Astrocyte of the spinal cord (primary cell): ENCODE measurements around the gene MARK2.

Experiments
- DNase-seq: peaks from one replicate; pipeline ENCODE4 v3.0.0; 2011; ENCODE audit warnings: low read depth, low spot score
- H3K4me3 ChIP-seq: 2 replicates; pipeline ENCODE4 v1.5.1; 2011; ENCODE audit warnings: low read depth, mild to moderate bottlenecking, low read length, moderate library complexity
- in situ Hi-C: cut with HindIII; loops from 2 replicates; pipeline ENCODE4 v1.10.0; 2017; ENCODE audit warnings: low sequenced_read_pairs
- TF ChIP-seq, protein P1 (sequence below): IDR thresholded peaks from 2 replicates; pipeline ENCODE4 v1.5.1; 2012; ENCODE audit warnings: low read depth, mild to moderate bottlenecking, low read length, inconsistent platforms

The MARK2 gene

GRCh38 chr11:63843041-63843440 is 4.1 kb downstream of the MARK2 start:
- in situ Hi-C loops: no loop called here
- DNase-seq: no peak
- no peak overlapping the region for H3K4me3 ChIP-seq
- TF ChIP-seq, protein P1, sequence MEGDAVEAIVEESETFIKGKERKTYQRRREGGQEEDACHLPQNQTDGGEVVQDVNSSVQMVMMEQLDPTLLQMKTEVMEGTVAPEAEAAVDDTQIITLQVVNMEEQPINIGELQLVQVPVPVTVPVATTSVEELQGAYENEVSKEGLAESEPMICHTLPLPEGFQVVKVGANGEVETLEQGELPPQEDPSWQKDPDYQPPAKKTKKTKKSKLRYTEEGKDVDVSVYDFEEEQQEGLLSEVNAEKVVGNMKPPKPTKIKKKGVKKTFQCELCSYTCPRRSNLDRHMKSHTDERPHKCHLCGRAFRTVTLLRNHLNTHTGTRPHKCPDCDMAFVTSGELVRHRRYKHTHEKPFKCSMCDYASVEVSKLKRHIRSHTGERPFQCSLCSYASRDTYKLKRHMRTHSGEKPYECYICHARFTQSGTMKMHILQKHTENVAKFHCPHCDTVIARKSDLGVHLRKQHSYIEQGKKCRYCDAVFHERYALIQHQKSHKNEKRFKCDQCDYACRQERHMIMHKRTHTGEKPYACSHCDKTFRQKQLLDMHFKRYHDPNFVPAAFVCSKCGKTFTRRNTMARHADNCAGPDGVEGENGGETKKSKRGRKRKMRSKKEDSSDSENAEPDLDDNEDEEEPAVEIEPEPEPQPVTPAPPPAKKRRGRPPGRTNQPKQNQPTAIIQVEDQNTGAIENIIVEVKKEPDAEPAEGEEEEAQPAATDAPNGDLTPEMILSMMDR: no peak

- in situ Hi-C loops: no loop called here
- H3K4me3 ChIP-seq: no peak overlapping the region
- no peak for DNase-seq
- TF ChIP-seq, protein P1: no peak
Observed at GRCh38 chr11:63844836-63845235, 5.9 kb downstream of the MARK2 start.

DNA sequence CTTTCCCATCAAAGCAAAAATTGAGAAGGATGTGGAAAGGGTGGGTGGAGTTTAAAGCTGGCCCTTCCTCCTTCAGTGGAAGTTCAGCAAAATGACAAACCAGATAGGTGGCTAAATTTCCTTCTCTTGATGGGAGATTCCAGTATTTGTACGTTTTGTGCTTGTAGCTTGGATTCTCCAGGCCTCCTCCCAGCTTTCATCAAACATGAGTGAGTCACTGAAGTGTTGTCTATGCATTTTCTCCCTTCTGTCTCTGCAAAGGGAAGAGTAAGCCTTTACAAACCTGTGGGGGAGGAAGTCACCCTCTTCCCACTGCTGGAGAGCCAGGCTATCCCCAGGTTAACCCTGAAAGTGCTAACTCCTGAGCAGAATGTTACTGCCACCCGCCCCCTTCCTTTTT is 6.4 kb downstream of the MARK2 start:
- H3K4me3 ChIP-seq: no peak overlapping the region
- in situ Hi-C loops: no loop called here
- TF ChIP-seq, protein P1: no peak
- DNase-seq: peak; percentile 65

DNA sequence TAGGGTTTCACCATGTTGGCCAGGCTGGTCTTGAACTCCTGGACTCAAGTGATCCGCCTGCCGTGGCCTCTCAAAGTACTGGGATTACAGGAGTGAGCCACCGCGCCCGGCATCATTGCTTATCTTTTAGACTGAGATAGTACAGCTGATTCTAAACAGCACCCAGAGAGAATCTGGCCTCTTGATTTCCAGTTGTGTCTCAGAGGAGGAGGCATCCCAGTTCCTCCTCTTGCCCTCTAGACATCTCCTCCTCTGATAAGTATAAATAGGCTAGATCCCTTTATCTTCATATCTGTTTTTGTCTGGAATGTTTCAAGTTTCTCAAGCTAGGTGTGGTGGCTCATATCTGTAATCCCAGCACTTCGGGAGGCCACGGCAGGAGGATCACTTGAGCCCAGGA is 7.0 kb downstream of the MARK2 start:
- no peak overlapping the region for H3K4me3 ChIP-seq
- DNase-seq: no peak
- TF ChIP-seq, protein P1: no peak
- in situ Hi-C loops: no loop called here

DNA sequence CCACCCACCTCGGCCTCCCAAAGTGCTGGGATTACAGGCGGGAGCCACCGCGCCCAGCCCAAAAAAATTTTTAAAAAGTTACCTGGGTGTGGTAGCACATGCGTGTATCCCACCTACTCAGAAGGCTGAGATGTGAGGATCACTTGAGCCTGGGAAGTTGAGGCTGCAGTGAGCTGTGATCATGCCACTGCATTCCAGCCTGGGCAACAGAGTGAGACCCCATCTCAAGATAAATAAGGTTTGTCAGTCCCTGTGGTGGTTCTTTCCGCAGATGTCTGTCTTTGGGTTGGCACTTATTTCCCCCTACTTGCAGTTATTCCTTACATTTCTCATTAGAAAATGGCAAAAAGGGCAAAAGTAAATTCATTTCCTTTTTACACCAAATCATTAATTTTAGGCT is 8.0 kb downstream of the MARK2 start:
- TF ChIP-seq, protein P1: no peak
- in situ Hi-C loops: no loop called here
- DNase-seq: no peak
- H3K4me3 ChIP-seq: no peak overlapping the region

DNA sequence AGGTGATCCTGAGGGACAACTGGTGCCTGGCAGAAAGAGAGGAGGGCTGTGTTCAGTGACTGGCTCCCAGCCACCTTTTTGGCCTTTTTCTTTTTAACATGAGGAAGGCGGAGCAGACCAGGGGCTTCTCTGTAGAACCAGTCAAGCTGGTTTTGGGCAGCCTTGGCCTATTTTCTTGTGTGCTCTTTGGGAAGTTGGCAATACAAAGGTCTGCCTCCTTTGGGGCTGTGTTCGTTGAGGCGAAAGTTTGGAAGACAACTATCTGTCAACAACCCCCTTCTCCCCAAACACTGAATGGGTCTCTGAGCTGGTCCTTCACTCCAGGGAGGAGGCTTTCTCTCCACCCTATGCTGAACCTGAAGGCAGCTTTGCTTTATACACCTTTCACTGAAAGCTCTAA is 8.5 kb downstream of the MARK2 start:
- in situ Hi-C loops: no loop called here
- TF ChIP-seq, protein P1: no peak
- no peak overlapping the region for H3K4me3 ChIP-seq
- DNase-seq: no peak

GRCh38 chr11:63849691-63850090 is 10.8 kb downstream of the MARK2 start:
- no peak for DNase-seq
- in situ Hi-C loops: no loop called here
- TF ChIP-seq, protein P1: no peak
- no peak overlapping the region for H3K4me3 ChIP-seq
